Neutrophil (primary cell): ENCODE results near the gene LRRIQ3.
"Not testable (repeated sequence)": the region's sequence is repeated elsewhere in the genome, so short reads cannot be mapped to it uniquely, and the experiment has no call there.

Source experiments
- H3K27ac ChIP-seq: fragments of 200-600 bp; sonication (generic); 2 replicates; pipeline ENCODE4 v1.5.1; 2016; ENCODE audit warnings: mild to moderate bottlenecking, moderate library complexity
- H3K27me3 ChIP-seq: fragments of 200-600 bp; sonication (generic); 2 replicates; pipeline ENCODE4 v1.6.0; 2016; ENCODE audit warnings: mild to moderate bottlenecking
- H3K36me3 ChIP-seq: fragments of 200-600 bp; sonication (generic); 2 replicates; pipeline ENCODE4 v1.5.1; 2017
- H3K4me1 ChIP-seq, 2 experiments: fragments of 200-600 bp in 1 of 2; sonication (generic) in 1 of 2; 1 replicate in 1 of 2; 2 replicates in 1 of 2; pipeline versions ENCODE4 v1.5.1 to v1.6.1; 2013 to 2016; ENCODE audit warnings: low read depth in 1 of 2, low read length in 1 of 2, mild to moderate bottlenecking in 1 of 2, moderate library complexity in 1 of 2; ENCODE audit not compliant: control insufficient read depth in 1 of 2, insufficient read depth in 1 of 2
- H3K4me3 ChIP-seq, 2 experiments: fragments of 200-600 bp in 1 of 2; sonication (generic) in 1 of 2; 1 replicate in 1 of 2; 2 replicates in 1 of 2; pipeline ENCODE4 v1.5.1; 2013 to 2016; ENCODE audit warnings: low read depth in 1 of 2, low read length in 1 of 2, mild to moderate bottlenecking in 1 of 2, moderate library complexity in 1 of 2
- H3K9me3 ChIP-seq: fragments of 200-600 bp; sonication (generic); 2 replicates; pipeline ENCODE4 v1.5.1; 2016
- TF ChIP-seq, protein P1 (sequence below): fragments of 200-600 bp; sonication (generic); IDR thresholded peaks from 2 replicates; pipeline ENCODE4 v1.5.1; 2016; ENCODE audit warnings: antibody characterized with exemption

The LRRIQ3 gene

DNA sequence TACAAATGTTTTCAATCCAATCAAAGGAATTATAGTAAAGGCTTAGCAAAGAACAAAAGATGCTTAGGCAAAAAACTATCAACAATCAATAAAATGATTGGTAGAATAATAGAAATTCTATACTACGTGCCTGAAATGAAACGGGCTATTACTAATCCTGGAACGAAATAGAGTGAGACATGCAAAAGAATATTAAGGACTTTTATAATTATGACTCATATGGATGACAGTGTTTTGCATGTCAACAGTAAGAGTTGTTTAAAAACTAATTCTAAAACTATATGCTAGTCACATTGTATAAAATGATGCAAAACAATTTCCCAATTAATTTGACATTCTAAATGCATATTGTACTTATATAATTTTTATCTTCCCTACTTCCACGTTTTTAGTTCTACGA, 35.6 kb downstream of the LRRIQ3 start:
- TF ChIP-seq, protein P1, sequence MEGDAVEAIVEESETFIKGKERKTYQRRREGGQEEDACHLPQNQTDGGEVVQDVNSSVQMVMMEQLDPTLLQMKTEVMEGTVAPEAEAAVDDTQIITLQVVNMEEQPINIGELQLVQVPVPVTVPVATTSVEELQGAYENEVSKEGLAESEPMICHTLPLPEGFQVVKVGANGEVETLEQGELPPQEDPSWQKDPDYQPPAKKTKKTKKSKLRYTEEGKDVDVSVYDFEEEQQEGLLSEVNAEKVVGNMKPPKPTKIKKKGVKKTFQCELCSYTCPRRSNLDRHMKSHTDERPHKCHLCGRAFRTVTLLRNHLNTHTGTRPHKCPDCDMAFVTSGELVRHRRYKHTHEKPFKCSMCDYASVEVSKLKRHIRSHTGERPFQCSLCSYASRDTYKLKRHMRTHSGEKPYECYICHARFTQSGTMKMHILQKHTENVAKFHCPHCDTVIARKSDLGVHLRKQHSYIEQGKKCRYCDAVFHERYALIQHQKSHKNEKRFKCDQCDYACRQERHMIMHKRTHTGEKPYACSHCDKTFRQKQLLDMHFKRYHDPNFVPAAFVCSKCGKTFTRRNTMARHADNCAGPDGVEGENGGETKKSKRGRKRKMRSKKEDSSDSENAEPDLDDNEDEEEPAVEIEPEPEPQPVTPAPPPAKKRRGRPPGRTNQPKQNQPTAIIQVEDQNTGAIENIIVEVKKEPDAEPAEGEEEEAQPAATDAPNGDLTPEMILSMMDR, result no peak
- Histone ChIP-seq H3K27me3 (no peaks in the 10 kb centered on the region), H3K9me3 (no peaks in the 10 kb centered on the region), H3K4me1 (no peaks in the 10 kb centered on the region), H3K27ac (no peak overlapping the region), H3K36me3 (no peaks in the 10 kb centered on the region), H3K4me3 (no peak overlapping the region)

DNA sequence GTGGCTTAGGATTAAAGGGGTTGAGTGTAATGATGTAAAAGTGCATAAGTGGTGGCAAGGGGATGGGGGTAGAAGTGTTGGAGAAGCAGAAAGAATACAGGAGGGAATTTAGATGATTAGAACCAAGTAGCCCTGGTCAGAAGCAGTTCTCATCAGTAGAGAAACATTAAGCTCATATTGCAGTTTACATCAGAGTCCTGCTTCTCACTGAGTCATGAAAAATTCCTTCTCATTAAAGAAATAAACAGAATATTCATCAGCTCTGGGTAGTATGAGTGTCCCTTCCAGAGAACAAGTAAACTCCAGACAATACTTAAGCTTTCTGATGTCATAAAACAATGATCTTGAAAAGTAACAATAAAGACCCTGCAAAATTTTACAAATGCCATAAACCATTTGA, 36.5 kb downstream of the LRRIQ3 start:
- H3K27ac ChIP-seq, result no peak overlapping the region
- no peaks in the 10 kb centered on the region for H3K36me3 ChIP-seq
- no peaks in the 10 kb centered on the region for H3K9me3 ChIP-seq
- H3K27me3 ChIP-seq, result no peaks in the 10 kb centered on the region
- H3K4me1 ChIP-seq, result no peaks in the 10 kb centered on the region
- TF ChIP-seq, protein P1, result no peak
- no peak overlapping the region for H3K4me3 ChIP-seq

DNA sequence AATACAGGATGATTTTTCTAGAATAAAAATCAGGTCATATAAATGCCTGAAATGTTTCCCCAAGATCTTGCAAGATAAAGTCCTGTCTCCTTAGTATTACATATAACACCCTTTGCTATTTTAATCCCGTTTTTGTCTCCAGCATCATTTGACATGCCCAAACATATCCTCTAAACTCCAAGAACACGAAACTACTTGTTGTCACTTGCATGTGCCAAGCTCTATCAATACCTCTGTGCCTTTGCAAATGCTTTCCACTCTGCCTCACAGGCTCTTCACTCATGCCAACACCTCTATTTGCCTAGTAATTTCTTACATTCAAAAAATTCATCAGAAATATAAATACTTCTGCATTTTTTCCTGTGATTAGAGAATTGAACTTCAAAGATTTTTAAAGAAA, 37.9 kb downstream of the LRRIQ3 start:
- no peaks in the 10 kb centered on the region for H3K9me3 ChIP-seq
- no peaks in the 10 kb centered on the region for H3K36me3 ChIP-seq
- no peaks in the 10 kb centered on the region for H3K4me1 ChIP-seq
- no peak overlapping the region for H3K4me3 ChIP-seq
- H3K27me3 ChIP-seq, result no peaks in the 10 kb centered on the region
- H3K27ac ChIP-seq, result no peak overlapping the region
- TF ChIP-seq, protein P1, result no peak

DNA sequence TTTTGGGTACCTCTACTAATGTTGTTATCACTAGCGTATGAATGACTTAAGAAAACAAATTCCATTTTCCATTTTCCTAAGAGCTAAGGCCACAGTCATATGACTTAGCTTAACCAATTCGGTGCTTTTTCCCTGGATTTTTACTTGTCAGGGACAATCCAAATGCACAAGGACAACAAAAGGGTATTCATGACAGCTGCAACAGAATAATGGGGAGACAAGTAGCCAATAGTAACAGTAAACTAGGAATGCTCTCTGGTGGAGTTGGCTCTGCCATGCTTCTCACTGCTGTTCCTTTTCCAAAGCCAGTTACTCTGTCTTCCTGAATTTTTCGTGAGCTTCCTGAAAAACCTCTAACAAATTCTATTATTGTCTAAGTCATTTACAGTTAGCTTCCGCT, 52.9 kb downstream of the LRRIQ3 start:
- TF ChIP-seq, protein P1, result no peak
- Histone ChIP-seq H3K27me3 (no peaks in the 10 kb centered on the region), H3K9me3 (no peaks in the 10 kb centered on the region), H3K27ac (no peak overlapping the region), H3K36me3 (no peaks in the 10 kb centered on the region), H3K4me3 (no peak overlapping the region), H3K4me1 (no peaks in the 10 kb centered on the region)

DNA sequence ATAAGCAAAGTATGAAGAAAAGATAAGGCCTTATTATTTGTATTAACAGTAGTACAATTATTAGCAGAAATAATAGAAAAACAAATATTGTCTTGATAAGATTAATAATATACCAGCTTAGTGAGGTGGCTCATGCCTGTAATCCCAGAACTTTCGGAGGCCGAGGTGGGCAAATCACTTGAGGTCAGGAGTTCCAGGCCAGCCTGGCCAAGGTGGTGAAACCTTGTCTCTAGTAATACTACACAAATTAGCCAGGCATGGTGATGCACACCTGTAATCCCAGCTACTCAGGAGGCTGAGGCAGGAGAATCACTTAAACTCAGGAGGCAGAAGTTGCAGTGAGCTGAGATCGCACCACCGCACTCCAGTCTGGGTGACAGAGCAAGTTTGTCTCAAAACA, 80.6 kb downstream of the LRRIQ3 start:
- not testable (repeated sequence) for H3K36me3 ChIP-seq, H3K27ac ChIP-seq, H3K27me3 ChIP-seq, H3K4me3 ChIP-seq, H3K9me3 ChIP-seq, H3K4me1 ChIP-seq

DNA sequence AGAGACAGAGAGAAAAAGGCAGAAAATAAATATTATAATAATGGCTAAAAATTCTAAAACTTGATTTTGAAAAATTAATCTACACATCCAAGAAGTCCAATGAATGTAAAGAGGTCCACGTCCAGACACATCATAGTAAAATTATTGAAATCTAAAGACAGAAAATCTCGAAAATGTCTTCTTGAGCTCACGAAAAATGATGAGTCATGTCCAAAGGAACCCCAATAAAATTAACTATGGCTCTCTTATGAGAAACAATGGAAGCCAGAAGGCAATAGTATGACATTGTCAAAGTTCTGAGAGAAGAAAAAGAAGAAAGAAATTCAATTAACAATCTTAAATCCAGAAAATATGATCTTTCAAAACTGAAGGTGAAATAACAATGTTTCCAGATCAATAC, 84.6 kb downstream of the LRRIQ3 start:
- no peaks in the 10 kb centered on the region for H3K4me1 ChIP-seq
- TF ChIP-seq, protein P1, result no peak
- H3K36me3 ChIP-seq, result no peaks in the 10 kb centered on the region
- no peak overlapping the region for H3K4me3 ChIP-seq
- H3K27me3 ChIP-seq, result no peaks in the 10 kb centered on the region
- H3K27ac ChIP-seq, result no peak overlapping the region
- H3K9me3 ChIP-seq, result no peaks in the 10 kb centered on the region
